SK-N-MC (cell line): ENCODE results near the gene OPCML.

ENCODE experiments used
- EZH2 ChIP-seq: fragments of 200-600 bp; sonication (generic); IDR thresholded peaks from one replicate; pipeline ENCODE4 v1.6.1; 2017; ENCODE audit warnings: antibody characterized with exemption
- FOXP2 ChIP-seq: optimal IDR thresholded peaks from 2 replicates; pipeline ENCODE3; 2011; ENCODE audit warnings: mild to moderate bottlenecking, moderate library complexity; ENCODE audit not compliant: insufficient read depth; ENCODE audit errors: extremely low read length, control extremely low read depth
- POLR2AphosphoS5 ChIP-seq: IDR thresholded peaks from 2 replicates; pipeline ENCODE4 v1.6.1; 2012; ENCODE audit warnings: mild to moderate bottlenecking, low read depth, low read length, borderline replicate concordance

- TF ChIP-seq POLR2AphosphoS5 (no peak), EZH2 (no peak), FOXP2 (no peak)
Observed at GRCh38 chr11:132486060-132486459, 1046.2 kb downstream of the OPCML start.
